ENCODE measurements around the gene RNF181. TPM values are rescaled to one million over a fixed set of nuclear protein-coding genes. Genes with fewer than 3 reads are reported as not detected.

The RNF181 gene
- total and polyA plus RNA-seq, 2 donors (not counting 3 experiments of a cell fraction or from before 2014, with no cell fraction given): 142 to 629 TPM

DNA sequence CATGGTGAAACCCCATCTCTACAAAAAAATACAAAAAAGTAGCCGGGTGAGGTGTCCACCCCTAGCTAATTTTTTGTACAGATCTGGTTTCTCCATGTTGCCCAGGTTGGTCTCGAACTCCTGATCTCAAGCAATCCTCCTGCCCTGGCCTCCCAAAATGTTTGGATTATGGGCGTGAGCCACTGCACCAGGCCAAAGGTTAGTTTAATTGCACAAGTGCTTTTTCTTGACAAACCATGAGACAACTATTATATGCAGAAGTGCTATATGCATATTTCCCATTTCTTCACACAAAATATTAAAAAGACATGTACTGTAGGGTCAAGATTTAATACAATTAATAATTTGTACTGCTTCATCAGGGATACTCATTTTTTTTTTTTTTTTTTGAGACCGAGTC, 29.3 kb upstream of the RNF181 start:
- Histone ChIP-seq H3K79me2 (ENCODE audit: control insufficient read depth, insufficient read depth, low read length) (no peaks in the 10 kb centered on the region), H3K9me3 (replicated peaks; ENCODE audit: control insufficient read depth, insufficient read depth, low read length) (no peaks in the 10 kb centered on the region), H4K20me1 (replicated peaks; ENCODE audit: control insufficient read depth, extremely low read depth, insufficient read depth, low read length) (no peaks in the 10 kb centered on the region), H3K27ac (ENCODE audit: insufficient read depth, low read depth, low read length) (no peak overlapping the region), H3K36me3 (ENCODE audit: control insufficient read depth in 2 of 2, extremely low read depth in 1 of 2, insufficient read depth in 2 of 2, low read length in 2 of 2) (no peaks in the 10 kb centered on the region), H2AFZ (ENCODE audit: low read depth, low read length) (no peak overlapping the region), H3K9ac (replicated peaks; ENCODE audit: extremely low read depth, insufficient read depth, low read length) (no peak overlapping the region), H3K27me3 (ENCODE audit: control insufficient read depth in 2 of 2, insufficient read depth in 2 of 2, low read length in 2 of 2) (peaks cover 0 to 3% of the 10 kb centered on the region in 2 experiments), H3K4me2 (ENCODE audit: insufficient read depth, low read length) (no peak overlapping the region), H3K9me1 (replicated peaks; ENCODE audit: control insufficient read depth, extremely low read depth, insufficient read depth, low read length) (no peaks in the 10 kb centered on the region), H3K4me1 (ENCODE audit: control insufficient read depth, extremely low read depth, insufficient read depth, low read length) (no peaks in the 10 kb centered on the region), H3K4me3 (replicated peaks in 1 of 3; ENCODE audit: insufficient read depth in 1 of 3, low read depth in 1 of 3, low read length in 3 of 3) (no peak overlapping the region)
- intact Hi-C loops (cut with micrococcal nuclease): no loop called here
- CTCF ChIA-PET: no interaction called here
- peak; percentile 31 for FAIRE-seq
- no peak for DNase-seq (ENCODE audit: low read depth, low spot score)
- dilution Hi-C loops (cut with MboI; ENCODE audit: extremely low pct_ligation_motif_present, low sequenced_read_pairs): no loop called here
- no peak for TF ChIP-seq MYC (IDR thresholded peaks at IDR 0.05; ENCODE audit: low read depth, low read length)
- TF ChIP-seq JUN (IDR thresholded peaks at IDR 0.05; ENCODE audit: borderline replicate concordance, insufficient read depth, insufficient read length, low read depth): no peak
- no peak for TF ChIP-seq FOS (IDR thresholded peaks at IDR 0.05; ENCODE audit: borderline replicate concordance, insufficient read depth, low read length)
- TF ChIP-seq POLR2A (IDR thresholded peaks at IDR 0.05; ENCODE audit: low read depth, low read length): no peak
- no peak for TF ChIP-seq GATA2 (IDR thresholded peaks at IDR 0.05; ENCODE audit: insufficient read depth, insufficient read length, low read depth, low read length)
- TF ChIP-seq, protein P1, sequence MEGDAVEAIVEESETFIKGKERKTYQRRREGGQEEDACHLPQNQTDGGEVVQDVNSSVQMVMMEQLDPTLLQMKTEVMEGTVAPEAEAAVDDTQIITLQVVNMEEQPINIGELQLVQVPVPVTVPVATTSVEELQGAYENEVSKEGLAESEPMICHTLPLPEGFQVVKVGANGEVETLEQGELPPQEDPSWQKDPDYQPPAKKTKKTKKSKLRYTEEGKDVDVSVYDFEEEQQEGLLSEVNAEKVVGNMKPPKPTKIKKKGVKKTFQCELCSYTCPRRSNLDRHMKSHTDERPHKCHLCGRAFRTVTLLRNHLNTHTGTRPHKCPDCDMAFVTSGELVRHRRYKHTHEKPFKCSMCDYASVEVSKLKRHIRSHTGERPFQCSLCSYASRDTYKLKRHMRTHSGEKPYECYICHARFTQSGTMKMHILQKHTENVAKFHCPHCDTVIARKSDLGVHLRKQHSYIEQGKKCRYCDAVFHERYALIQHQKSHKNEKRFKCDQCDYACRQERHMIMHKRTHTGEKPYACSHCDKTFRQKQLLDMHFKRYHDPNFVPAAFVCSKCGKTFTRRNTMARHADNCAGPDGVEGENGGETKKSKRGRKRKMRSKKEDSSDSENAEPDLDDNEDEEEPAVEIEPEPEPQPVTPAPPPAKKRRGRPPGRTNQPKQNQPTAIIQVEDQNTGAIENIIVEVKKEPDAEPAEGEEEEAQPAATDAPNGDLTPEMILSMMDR (IDR thresholded peaks at IDR 0.05; ENCODE audit: extremely low read depth in 1 of 2, insufficient read depth in 1 of 2, low read depth in 1 of 2, low read length in 2 of 2): no peak
- TF ChIP-seq EZH2 (IDR thresholded peaks at IDR 0.05; ENCODE audit: borderline replicate concordance, low read depth, low read length, severe bottlenecking): no peak
- no peak for TF ChIP-seq POLR2AphosphoS5 (IDR thresholded peaks at IDR 0.05; ENCODE audit: insufficient read depth, low read depth, low read length)
- TF ChIP-seq, protein P2, sequence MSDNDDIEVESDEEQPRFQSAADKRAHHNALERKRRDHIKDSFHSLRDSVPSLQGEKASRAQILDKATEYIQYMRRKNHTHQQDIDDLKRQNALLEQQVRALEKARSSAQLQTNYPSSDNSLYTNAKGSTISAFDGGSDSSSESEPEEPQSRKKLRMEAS (IDR thresholded peaks at IDR 0.05; ENCODE audit: insufficient read depth, insufficient read length): no peak
- POLR2A ChIA-PET: no interaction called here
- no TSS peak for BruUV-seq (replicated peaks)

All from endothelial cell of umbilical vein (primary cell).